ENCODE measurements around the gene OPN3.

OPN3 gene

GRCh38 chr1:241615043-241615974 lies 24.9 kb downstream of the OPN3 start:
- DNase-seq, result no peak

- DNase-seq, result no peak
Measured at GRCh38 chr1:241614572-241614971, 25.6 kb downstream of the OPN3 start.

- DNase-seq, result no peak
Measured at GRCh38 chr1:241614144-241614543, 26.0 kb downstream of the OPN3 start.

- no peak for DNase-seq
Measured at GRCh38 chr1:241612533-241613477, 27.4 kb downstream of the OPN3 start.

- DNase-seq, result no peak
Measured at GRCh38 chr1:241611736-241612135, 28.4 kb downstream of the OPN3 start.

GRCh38 chr1:241611063-241611462 lies 29.1 kb downstream of the OPN3 start:
- no peak for DNase-seq

- no peak for DNase-seq
Measured at GRCh38 chr1:241610056-241610815, 29.9 kb downstream of the OPN3 start.

- DNase-seq, result no peak
Measured at GRCh38 chr1:241608379-241609033, 31.7 kb downstream of the OPN3 start.

- DNase-seq, result no peak
Measured at GRCh38 chr1:241607497-241607896, 32.7 kb downstream of the OPN3 start.

GRCh38 chr1:241606544-241606943 lies 33.6 kb downstream of the OPN3 start:
- no peak for DNase-seq

- no peak for DNase-seq
Measured at GRCh38 chr1:241605146-241605805, 34.9 kb downstream of the OPN3 start.

GRCh38 chr1:241603731-241604245 lies 36.4 kb downstream of the OPN3 start:
- no peak for DNase-seq

GRCh38 chr1:241600496-241600901 lies 39.7 kb downstream of the OPN3 start:
- DNase-seq, result no peak

GRCh38 chr1:241598249-241598648 lies 41.9 kb downstream of the OPN3 start:
- no peak for DNase-seq

- DNase-seq, result no peak
Measured at GRCh38 chr1:241596633-241597032, 43.5 kb downstream of the OPN3 start.

- DNase-seq, result no peak
Measured at GRCh38 chr1:241593186-241593585, 47.0 kb downstream of the OPN3 start.

- no peak for DNase-seq
Measured at GRCh38 chr1:241592273-241592958, 47.8 kb downstream of the OPN3 start.

- no peak for DNase-seq
Measured at GRCh38 chr1:241591736-241592135, 48.4 kb downstream of the OPN3 start.

- DNase-seq, result no peak
Measured at GRCh38 chr1:241591317-241591716, 48.9 kb downstream of the OPN3 start.

GRCh38 chr1:241590719-241591118 lies 49.5 kb downstream of the OPN3 start:
- no peak for DNase-seq

GRCh38 chr1:241589521-241589920 lies 50.6 kb downstream of the OPN3 start:
- DNase-seq, result no peak

Measured in activated CD4-positive, CD25-positive, alpha-beta regulatory T cell (primary cell).